NT2/D1 (cell line): ENCODE results near the gene BEST2.

Experiments
- DNase-seq: peaks from one replicate; pipeline ENCODE4 v3.0.0-alpha.2; 2011; ENCODE audit warnings: low read depth, low spot score
- H3K27me3 ChIP-seq: 2 replicates; pipeline ENCODE4 v1.6.0; 2011; ENCODE audit warnings: mild to moderate bottlenecking; ENCODE audit not compliant: insufficient read length, insufficient read depth
- H3K36me3 ChIP-seq: 2 replicates; pipeline ENCODE4 v1.6.1; 2011; ENCODE audit warnings: mild to moderate bottlenecking, low read length, mixed read lengths; ENCODE audit not compliant: insufficient read depth, insufficient read length
- H3K4me1 ChIP-seq: 2 replicates; pipeline ENCODE4 v1.5.1; 2011; ENCODE audit not compliant: insufficient read depth, insufficient read length
- H3K4me3 ChIP-seq: 2 replicates; pipeline ENCODE4 v1.5.1; 2011; ENCODE audit warnings: low read depth; ENCODE audit not compliant: insufficient read length
- H3K9ac ChIP-seq: 2 replicates; pipeline ENCODE4 v1.6.0; 2011; ENCODE audit warnings: low read depth; ENCODE audit not compliant: insufficient read length
- H3K9me3 ChIP-seq: 2 replicates; pipeline ENCODE4 v1.5.1; 2011; ENCODE audit warnings: mild to moderate bottlenecking, low read length; ENCODE audit not compliant: insufficient read depth
- SUZ12 ChIP-seq: IDR thresholded peaks from 2 replicates; pipeline ENCODE4 v1.6.1; 2011; ENCODE audit not compliant: insufficient read length, insufficient read depth; ENCODE audit errors: extremely low read depth
- YY1 ChIP-seq: IDR thresholded peaks from 2 replicates; pipeline ENCODE4 v1.6.1; 2011; ENCODE audit not compliant: insufficient read length, insufficient read depth
- ZNF274 ChIP-seq: IDR thresholded peaks from 2 replicates; pipeline ENCODE4 v1.6.1; 2011; ENCODE audit warnings: mild to moderate bottlenecking, low read depth, low read length

BEST2 gene

DNA sequence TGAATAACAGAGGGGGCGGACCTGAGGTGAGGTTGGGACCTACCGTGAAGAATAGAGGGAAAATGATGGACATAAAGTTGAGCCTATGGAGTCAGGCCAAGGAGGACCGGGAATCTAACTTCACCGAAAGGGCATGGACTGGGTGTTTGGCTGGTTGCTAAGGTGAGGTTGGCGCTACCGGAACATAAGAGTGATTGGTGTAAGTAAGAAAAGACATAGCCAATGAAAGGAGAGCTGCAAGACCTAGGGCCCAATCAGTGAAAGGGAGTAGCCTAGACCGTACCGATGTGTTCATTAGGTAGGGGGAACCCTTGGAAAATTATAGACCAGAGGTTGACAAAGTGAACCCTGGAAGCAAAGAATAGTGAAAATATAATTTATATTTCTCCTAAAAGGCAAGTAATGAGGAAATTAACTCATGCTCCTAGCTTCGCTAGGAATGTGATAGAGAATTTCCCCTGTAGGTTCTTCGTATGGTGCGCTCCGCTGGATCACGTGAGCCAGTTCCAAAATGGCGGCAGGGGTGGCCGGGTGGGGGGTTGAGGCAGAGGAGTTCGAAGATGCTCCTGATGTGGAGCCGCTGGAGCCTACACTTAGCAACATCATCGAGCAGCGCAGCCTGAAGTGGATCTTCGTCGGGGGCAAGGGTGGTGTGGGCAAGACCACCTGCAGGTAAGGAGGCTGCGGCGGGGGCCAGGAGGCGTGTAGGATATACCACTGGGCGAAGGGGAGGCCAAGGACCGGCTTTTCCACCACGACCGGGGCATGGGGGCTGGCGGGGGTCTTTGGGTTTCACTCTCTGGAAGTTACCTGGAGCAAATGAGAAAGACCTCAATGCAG is 14.4 kb upstream of the BEST2 start, which contains the start of gene GET3:
TSS of gene GET3 (plus strand) at position 503 of the 840 bp plus-strand sequence. CDS start at position 512, 9 bp downstream.
- Histone ChIP-seq H3K4me3 (peak within 1 kb of the TSS; percentile 95), H3K27me3 (no peaks in the 10 kb centered on the region), H3K9me3 (no peaks in the 10 kb centered on the region), H3K4me1 (peaks cover 4% of the 10 kb centered on the region), H3K36me3 (peaks cover 41% of the 10 kb centered on the region), H3K9ac (peak within 1 kb of the TSS; percentile 93)
- DNase-seq = peak; percentile 99
- TF ChIP-seq ZNF274 (no peak), SUZ12 (no peak), YY1 (peak; percentile 93)

DNA sequence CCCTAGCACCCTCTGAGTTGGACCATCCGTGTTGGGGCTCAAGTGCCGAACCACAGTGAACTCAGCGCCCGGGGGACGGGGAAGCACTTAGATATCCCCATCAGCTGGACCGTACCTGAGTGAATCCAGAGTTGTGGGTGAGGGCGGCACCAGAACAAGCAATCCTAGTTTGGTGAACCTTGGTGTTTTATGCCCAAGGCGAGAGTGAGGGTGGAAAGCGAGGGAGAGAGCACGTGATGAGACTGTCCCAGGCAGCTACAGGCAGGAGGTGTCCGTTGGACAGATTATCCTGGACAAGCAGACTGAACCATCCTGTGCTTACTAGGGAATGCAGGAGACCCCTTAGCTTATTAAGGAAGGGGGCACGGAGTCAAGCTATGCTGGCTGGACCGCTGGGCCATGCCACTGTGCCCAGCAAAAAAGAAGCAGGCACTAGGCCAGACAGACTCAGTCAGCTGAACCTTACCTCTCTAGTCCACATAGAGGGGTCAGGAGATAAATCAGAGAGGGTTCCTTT is 13.7 kb upstream of the BEST2 start:
- H3K9ac ChIP-seq = peak overlapping the region; percentile 93
- peaks cover 2% of the 10 kb centered on the region for H3K4me1 ChIP-seq
- no peak for DNase-seq
- TF ChIP-seq ZNF274 (no peak), YY1 (no peak), SUZ12 (no peak)
- no peaks in the 10 kb centered on the region for H3K27me3 ChIP-seq
- no peaks in the 10 kb centered on the region for H3K9me3 ChIP-seq
- peak overlapping the region; percentile 95 for H3K4me3 ChIP-seq
- H3K36me3 ChIP-seq = peaks cover 39% of the 10 kb centered on the region

DNA sequence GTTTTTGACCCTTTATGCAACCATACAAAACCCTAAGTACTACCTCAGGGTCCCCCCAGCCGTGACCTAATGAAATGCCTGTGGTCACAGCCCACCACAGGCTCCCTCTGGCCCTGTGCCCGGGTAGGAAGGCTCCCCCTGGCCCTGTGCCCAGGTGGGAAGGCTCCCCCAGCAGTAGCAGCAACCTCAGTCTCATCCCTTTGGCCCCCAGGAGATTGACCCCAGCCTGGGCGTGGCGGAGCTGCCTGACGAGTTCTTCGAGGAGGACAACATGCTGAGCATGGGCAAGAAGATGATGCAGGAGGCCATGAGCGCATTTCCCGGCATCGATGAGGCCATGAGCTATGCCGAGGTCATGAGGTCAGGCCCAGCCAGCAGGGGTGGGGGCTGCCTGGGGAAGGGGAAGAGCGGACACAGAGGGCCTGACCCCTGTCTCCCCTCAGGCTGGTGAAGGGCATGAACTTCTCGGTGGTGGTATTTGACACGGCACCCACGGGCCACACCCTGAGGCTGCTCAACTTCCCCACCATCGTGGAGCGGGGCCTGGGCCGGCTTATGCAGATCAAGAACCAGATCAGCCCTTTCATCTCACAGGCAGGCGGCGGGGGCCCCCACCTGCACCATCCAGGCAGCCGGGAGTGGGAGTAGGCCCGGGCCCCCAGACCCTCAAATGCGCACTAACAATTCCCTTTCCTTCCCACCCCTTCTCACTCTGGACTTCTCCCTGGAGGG is 6.3 kb upstream of the BEST2 start:
- peaks cover 2% of the 10 kb centered on the region for H3K4me1 ChIP-seq
- H3K9ac ChIP-seq = no peak overlapping the region
- no peak overlapping the region for H3K4me3 ChIP-seq
- H3K36me3 ChIP-seq = peaks cover 60% of the 10 kb centered on the region
- no peaks in the 10 kb centered on the region for H3K27me3 ChIP-seq
- TF ChIP-seq ZNF274 (no peak), YY1 (no peak), SUZ12 (no peak)
- DNase-seq = no peak
- H3K9me3 ChIP-seq = no peaks in the 10 kb centered on the region

DNA sequence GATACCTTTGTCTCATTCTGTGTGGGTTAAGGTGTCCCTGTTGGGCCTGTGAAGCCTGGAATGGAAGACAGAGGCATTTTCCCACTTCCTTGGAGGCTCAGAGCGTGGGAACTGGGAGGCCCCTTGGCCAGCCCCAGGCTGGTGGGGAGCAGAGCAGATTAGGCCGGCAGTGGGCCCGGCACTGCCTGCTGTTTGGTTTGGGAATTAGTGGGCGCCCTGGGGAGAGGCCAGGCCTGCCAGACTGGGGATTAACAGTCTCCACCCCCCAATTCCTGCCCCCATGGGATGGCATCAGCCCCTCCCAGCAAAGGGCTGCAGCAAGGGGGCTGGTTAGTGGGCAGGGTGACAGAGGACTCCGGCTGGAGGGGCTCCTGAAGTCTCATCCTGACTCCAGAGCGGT is 3.1 kb upstream of the BEST2 start:
- H3K9ac ChIP-seq = no peak overlapping the region
- peaks cover 6% of the 10 kb centered on the region; the same call in 1 of the 2 replicates for H3K9me3 ChIP-seq
- H3K4me1 ChIP-seq = peaks cover 2% of the 10 kb centered on the region
- no peak for TF ChIP-seq YY1
- TF ChIP-seq ZNF274 = no peak
- TF ChIP-seq SUZ12 = no peak
- no peak for DNase-seq
- no peak overlapping the region for H3K4me3 ChIP-seq
- no peaks in the 10 kb centered on the region for H3K27me3 ChIP-seq
- peaks cover 44% of the 10 kb centered on the region for H3K36me3 ChIP-seq

DNA sequence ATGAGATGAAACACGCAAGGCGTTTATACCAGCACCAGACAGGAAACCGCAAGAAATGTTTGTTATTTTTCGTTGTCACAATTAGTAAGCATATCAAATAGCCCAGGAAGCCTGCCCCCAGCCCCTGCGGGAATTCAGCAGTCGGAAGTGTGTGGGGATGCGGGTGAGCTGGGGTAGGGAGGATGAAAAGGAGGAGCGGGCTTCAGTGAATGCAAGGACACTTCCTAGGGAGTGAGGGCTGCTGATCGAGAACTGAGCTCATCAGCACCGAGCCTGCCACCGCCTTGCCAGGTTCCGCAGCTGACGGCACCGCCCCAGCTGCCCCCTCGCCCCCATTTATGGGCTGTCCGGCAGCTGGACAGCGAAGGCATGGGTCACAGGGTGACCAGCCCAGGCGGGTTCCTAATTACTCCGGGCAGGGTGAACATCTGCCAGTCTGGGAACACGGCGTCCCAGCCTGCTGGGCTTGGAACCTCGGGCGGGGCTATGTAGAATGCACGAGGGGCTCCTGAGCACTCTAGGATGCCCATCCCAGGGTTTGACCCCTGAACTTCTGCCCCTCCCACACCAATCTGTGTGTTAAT is 1.6 kb upstream of the BEST2 start:
- H3K9me3 ChIP-seq = peaks cover 6% of the 10 kb centered on the region; the same call in 1 of the 2 replicates
- H3K9ac ChIP-seq = no peak overlapping the region
- peaks cover 2% of the 10 kb centered on the region for H3K4me1 ChIP-seq
- no peak overlapping the region for H3K4me3 ChIP-seq
- no peak for TF ChIP-seq YY1
- no peak for TF ChIP-seq ZNF274
- TF ChIP-seq SUZ12 = no peak
- DNase-seq = no peak
- H3K27me3 ChIP-seq = no peaks in the 10 kb centered on the region
- H3K36me3 ChIP-seq = peaks cover 36% of the 10 kb centered on the region

DNA sequence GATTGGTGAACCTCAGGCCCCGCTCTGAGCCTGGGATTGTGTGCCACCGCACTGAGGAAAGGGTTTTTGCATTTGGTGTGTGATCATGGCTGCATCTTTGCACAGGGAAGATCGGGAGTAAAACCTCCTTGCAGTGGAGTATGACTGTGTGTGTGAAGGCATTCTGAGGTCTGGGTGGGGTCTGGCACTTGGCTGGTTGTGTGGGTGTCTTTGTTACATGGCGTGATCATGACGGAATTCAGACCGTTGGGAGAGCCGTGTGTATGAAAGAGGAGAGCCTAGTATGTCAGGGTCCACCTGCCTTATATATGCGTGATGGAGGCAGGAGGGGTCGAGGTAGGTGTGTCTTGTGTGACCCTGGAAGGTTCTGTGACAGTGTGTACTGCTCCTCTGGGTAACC is 740 bp upstream of the BEST2 start:
- Histone ChIP-seq H3K27me3 (no peaks in the 10 kb centered on the region), H3K36me3 (peaks cover 28% of the 10 kb centered on the region), H3K9me3 (peaks cover 6% of the 10 kb centered on the region; the same call in 1 of the 2 replicates), H3K9ac (no peak overlapping the region), H3K4me3 (no peak overlapping the region), H3K4me1 (peaks cover 2% of the 10 kb centered on the region)
- TF ChIP-seq YY1 = no peak
- no peak for TF ChIP-seq SUZ12
- no peak for TF ChIP-seq ZNF274
- DNase-seq = no peak

DNA sequence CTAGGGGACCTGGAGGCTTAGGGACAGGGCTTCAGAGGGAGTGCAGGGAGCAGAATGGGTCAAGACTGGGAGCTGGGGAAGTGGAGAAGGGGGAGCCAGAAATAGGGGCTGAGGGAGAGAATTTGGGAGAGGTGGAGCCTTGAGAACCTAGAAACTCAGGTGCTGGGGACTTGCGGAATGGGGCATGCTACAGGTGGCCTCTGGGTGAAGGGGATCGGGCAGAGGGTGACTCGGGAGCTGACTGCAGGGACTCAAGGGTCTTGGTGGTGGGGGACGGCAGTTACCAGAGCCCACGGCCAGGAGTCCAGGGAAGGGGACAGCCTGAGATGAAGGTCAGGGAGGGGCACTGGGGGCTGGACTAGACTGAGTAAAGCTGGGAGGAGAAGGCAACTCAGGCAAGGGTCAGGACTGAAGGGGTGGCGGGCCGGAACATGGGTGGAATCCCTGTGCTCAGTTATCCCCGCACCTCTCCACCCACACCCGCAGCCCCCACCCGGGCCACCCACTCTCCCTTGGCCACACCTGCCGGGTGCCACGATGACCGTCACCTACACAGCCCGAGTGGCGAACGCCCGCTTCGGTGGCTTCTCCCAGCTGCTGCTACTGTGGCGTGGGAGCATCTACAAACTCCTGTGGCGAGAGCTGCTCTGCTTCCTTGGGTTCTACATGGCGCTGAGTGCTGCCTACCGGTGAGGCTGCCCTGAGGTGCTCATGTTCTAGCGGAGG is 628 bp downstream of the BEST2 start:
- Histone ChIP-seq H3K9me3 (peaks cover 6% of the 10 kb centered on the region; the same call in 1 of the 2 replicates), H3K9ac (no peak overlapping the region), H3K36me3 (peaks cover 16% of the 10 kb centered on the region), H3K27me3 (no peaks in the 10 kb centered on the region), H3K4me3 (no peak overlapping the region), H3K4me1 (no peaks in the 10 kb centered on the region)
- DNase-seq = no peak
- no peak for TF ChIP-seq SUZ12
- no peak for TF ChIP-seq ZNF274
- TF ChIP-seq YY1 = no peak
